GM13977 (cell line): ENCODE results near the gene UMAD1.

Experiments
- DNase-seq: peaks from one replicate; pipeline ENCODE4 v3.0.0; 2012; ENCODE audit warnings: low spot score
- in situ Hi-C: fragments of 300-500 bp; cut with MboI; formaldehyde crosslinking; loops from one replicate; pipeline ENCODE4 v1.12.0; 2022; ENCODE audit warnings: low sequenced_read_pairs, low pct_unique_long_range_greater_than_20kb, mixed read lengths, inconsistent platforms; ENCODE audit not compliant: unreplicated experiment
- TF ChIP-seq, protein P1 (sequence below): IDR thresholded peaks from 2 replicates; pipeline ENCODE4 v1.5.1; 2012; ENCODE audit warnings: mild to moderate bottlenecking, control low read depth; ENCODE audit not compliant: insufficient read depth; ENCODE audit errors: extremely low read depth, missing control alignments

The UMAD1 gene

DNA sequence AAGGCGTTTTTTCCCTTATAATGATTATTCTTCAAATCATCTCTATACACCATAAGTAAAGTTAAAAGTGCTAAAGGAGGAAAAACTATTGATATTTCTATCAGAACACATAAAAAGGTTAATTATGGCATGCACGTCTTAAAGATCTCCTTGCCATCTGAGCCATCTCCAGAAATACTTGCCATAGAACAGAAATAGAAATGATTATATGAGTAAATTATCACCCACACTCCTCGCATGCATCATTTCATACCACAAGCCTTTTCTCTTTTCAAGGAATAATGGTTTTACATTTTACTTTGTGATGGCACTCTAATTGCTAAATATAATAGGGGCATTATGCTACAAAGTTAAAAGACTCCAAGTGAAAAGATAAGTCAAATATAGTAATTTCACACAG lies 272.4 kb downstream of the UMAD1 start:
- TF ChIP-seq, protein P1, sequence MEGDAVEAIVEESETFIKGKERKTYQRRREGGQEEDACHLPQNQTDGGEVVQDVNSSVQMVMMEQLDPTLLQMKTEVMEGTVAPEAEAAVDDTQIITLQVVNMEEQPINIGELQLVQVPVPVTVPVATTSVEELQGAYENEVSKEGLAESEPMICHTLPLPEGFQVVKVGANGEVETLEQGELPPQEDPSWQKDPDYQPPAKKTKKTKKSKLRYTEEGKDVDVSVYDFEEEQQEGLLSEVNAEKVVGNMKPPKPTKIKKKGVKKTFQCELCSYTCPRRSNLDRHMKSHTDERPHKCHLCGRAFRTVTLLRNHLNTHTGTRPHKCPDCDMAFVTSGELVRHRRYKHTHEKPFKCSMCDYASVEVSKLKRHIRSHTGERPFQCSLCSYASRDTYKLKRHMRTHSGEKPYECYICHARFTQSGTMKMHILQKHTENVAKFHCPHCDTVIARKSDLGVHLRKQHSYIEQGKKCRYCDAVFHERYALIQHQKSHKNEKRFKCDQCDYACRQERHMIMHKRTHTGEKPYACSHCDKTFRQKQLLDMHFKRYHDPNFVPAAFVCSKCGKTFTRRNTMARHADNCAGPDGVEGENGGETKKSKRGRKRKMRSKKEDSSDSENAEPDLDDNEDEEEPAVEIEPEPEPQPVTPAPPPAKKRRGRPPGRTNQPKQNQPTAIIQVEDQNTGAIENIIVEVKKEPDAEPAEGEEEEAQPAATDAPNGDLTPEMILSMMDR, result no peak
- in situ Hi-C loops, result no loop called here
- DNase-seq, result no peak

DNA sequence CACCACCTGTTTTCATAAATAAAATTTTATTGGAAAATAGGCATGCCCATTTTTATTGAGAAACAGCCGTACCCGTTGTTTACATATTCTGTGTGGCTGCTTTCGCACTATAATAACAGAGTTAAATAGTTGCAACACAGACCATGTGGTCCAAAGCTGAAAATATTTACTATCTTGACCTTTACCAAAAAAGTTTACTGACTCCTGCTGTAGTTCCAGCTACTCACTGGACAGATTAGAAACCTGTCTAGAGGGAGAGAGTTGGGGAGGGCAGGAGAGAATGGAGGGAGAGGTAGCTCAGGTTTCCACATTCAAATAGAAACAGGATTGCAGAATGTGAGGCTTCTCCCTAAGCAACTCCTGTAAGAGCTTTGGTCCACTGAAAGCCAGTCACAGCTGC lies 273.0 kb downstream of the UMAD1 start:
- in situ Hi-C loops, result no loop called here
- TF ChIP-seq, protein P1, result no peak
- no peak for DNase-seq

DNA sequence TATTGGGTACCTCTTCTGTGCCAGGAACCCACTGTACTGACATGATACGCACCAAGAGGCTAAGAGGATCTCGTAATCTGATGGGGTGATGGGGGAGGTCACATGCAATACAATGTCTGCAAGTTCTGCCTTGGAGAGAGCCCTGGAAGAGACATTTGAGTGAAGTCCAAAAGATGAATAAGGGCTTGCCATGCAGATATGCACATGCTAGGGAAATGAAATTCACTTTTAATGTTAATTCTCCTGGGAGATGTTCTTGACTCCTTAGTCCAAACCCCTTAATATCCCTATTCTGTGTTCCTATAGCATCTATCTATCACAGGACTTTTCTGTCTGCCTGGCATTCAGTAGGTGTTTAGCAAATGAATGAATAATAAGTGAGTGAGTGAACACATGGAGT lies 274.0 kb downstream of the UMAD1 start:
- DNase-seq, result no peak
- TF ChIP-seq, protein P1, result no peak
- in situ Hi-C loops, result no loop called here

DNA sequence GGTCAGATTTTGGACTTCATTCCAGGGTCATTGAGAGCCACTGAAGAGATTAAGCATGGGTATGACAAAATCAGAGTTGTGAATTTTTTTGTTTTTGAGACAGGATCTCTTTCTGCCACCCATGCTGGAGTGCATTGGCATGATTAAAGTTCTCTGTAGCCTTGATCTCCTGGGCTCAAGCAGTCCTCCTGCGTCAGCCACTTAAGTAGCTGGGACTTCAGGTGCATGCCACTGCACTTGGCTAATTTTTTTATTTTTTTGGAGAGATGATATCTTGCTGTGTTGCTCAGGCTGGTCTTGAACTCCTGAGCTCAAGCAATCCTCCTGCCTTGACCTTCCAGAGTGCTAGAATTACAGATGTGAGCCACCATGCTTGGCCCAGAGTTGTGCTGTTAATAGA lies 275.5 kb downstream of the UMAD1 start:
- in situ Hi-C loops, result no loop called here
- no peak for DNase-seq
- TF ChIP-seq, protein P1, result no peak

DNA sequence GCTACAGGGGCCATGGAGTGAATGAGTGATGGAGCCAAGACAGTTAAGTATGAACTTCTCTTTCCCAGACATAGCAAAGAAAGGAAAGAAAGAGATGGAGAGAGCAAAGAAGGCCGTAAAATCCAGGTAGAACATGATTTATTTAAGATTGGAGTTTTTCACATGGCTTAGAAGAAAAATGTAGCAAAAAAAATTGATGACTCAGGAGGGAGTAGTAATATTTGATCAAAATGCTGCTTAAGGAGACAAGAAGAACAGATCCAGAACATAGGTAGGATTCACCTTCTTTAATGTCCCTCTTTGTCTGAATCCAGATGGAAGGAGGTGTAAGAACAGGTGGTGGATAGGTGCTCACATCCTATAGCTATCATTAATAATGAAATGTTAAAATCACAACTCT lies 277.0 kb downstream of the UMAD1 start:
- TF ChIP-seq, protein P1, result no peak
- DNase-seq, result no peak
- in situ Hi-C loops, result no loop called here

DNA sequence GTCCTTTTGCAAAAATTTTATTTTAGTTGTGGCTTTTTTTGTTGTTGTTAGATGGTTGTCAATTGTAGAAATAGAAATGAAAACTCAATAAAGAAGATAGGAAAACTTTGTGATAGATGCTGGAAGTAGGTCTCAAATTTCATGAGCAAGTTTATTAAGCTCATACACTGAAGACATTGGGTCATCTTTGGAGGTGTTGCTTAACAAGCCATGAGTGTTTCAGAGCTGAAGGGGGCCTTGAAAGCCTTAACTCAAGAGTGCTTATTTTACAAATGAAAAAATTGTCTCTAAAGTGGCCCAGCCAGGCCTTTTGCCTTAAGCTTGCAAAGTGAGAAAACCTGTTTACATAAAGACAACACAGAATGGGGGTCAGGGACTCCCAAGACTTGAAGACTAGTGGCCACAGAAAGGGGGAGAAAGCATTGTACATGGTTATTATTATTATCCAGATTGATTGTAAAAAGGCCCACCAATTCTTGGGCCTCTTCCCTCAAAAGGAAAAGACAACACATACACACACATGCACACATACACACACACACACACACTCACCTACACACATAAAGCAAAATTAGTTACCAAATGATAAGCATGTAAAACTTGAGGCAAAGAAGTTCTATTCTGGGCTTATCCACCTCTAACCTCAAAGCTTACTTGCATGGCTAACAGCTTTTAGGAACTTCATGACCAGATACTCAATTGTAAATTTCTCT lies 278.3 kb downstream of the UMAD1 start:
- in situ Hi-C loops, result no loop called here
- TF ChIP-seq, protein P1, result no peak
- no peak for DNase-seq

DNA sequence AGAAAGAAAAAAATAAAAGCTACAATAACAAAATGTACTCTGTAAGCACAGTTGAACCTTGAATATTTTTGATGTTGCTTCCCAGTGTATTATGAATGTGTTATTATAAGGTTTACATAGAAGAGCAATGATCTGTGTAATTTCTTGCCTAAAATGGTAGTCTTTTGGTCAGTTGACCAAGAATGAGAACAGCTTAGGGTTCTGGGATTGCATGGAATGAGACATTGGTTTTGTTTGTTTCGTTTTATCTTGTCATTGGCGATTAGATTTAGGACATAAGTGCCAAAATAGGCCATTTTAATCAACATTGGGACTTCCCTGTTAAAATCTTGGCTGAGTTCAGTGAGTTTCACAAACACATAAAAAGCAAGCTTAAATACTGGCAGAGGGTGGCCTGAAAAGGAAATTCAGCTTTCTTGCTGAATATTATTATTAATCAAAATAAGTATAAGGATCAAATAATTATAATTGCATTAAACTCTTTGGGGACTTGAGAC lies 278.9 kb downstream of the UMAD1 start:
- in situ Hi-C loops, result no loop called here
- no peak for DNase-seq
- TF ChIP-seq, protein P1, result no peak
